ENCODE measurements around the gene RBM22.

DNA sequence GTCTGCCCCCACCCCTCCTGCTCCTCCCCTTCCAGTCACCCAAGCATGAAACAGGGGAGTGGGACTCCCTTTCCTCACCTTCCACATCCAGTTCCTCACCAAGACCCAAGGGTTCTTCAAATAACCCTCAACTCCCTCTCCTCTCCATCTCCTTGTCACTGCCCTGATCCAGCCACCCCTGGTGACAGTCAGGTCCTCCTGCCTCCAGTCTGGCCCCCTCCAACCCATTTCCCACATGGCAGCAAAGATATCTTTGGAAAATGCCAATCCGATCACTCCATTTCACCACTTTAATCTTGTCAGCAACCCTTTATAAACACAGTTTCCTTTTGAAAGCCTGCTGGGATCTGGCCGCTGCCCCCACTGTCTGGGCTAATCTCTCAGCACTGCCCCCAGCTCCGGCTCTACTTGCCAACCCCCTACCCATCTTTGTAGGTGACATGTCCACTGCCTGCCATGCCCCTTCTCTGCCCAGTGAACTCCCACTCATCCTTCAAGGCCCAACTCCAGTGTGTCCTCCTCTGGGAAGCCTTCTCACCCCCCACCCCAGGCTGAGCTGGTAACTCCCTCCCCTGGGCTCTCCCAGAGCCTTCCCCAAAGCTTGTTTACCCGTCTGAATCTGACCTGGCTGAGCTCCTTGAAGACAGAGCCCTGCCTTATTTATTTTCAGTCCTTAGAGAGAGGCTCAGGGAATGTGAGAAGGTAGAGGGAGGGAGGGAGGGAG is 40.6 kb downstream of the RBM22 start:
- TF ChIP-seq, protein P1, sequence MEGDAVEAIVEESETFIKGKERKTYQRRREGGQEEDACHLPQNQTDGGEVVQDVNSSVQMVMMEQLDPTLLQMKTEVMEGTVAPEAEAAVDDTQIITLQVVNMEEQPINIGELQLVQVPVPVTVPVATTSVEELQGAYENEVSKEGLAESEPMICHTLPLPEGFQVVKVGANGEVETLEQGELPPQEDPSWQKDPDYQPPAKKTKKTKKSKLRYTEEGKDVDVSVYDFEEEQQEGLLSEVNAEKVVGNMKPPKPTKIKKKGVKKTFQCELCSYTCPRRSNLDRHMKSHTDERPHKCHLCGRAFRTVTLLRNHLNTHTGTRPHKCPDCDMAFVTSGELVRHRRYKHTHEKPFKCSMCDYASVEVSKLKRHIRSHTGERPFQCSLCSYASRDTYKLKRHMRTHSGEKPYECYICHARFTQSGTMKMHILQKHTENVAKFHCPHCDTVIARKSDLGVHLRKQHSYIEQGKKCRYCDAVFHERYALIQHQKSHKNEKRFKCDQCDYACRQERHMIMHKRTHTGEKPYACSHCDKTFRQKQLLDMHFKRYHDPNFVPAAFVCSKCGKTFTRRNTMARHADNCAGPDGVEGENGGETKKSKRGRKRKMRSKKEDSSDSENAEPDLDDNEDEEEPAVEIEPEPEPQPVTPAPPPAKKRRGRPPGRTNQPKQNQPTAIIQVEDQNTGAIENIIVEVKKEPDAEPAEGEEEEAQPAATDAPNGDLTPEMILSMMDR (IDR thresholded peaks at IDR 0.05; ENCODE audit: low read length) = no peak
- TF ChIP-seq EZH2 (IDR thresholded peaks at IDR 0.05; ENCODE audit: borderline replicate concordance, low read length) = no peak
